ENCODE results near the gene CLPSL2.

DNA sequence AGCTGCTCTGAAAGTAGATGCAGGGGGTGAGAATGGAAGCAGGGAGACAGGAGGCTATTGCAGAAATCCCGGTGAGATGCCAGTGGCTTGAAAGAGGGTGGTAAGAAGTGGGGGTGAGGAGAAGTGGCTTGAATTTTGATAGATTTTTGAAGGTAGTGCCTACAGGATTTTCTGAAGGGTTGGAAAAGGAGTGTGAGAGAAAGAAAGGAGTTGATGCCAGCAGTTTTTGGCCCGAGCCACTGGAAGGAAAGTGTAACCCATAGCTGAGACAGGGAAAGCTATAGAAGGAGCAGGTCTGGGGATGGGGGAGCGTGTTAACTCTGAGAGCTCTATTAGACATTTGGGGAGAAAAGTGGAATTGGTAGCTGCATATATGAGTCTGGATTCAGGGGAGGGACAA is 29.9 kb upstream of the CLPSL2 start:
- TF ChIP-seq, protein P1, sequence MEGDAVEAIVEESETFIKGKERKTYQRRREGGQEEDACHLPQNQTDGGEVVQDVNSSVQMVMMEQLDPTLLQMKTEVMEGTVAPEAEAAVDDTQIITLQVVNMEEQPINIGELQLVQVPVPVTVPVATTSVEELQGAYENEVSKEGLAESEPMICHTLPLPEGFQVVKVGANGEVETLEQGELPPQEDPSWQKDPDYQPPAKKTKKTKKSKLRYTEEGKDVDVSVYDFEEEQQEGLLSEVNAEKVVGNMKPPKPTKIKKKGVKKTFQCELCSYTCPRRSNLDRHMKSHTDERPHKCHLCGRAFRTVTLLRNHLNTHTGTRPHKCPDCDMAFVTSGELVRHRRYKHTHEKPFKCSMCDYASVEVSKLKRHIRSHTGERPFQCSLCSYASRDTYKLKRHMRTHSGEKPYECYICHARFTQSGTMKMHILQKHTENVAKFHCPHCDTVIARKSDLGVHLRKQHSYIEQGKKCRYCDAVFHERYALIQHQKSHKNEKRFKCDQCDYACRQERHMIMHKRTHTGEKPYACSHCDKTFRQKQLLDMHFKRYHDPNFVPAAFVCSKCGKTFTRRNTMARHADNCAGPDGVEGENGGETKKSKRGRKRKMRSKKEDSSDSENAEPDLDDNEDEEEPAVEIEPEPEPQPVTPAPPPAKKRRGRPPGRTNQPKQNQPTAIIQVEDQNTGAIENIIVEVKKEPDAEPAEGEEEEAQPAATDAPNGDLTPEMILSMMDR (IDR thresholded peaks at IDR 0.05; ENCODE audit: insufficient read depth, low read length): no peak
- TF ChIP-seq, protein P2, sequence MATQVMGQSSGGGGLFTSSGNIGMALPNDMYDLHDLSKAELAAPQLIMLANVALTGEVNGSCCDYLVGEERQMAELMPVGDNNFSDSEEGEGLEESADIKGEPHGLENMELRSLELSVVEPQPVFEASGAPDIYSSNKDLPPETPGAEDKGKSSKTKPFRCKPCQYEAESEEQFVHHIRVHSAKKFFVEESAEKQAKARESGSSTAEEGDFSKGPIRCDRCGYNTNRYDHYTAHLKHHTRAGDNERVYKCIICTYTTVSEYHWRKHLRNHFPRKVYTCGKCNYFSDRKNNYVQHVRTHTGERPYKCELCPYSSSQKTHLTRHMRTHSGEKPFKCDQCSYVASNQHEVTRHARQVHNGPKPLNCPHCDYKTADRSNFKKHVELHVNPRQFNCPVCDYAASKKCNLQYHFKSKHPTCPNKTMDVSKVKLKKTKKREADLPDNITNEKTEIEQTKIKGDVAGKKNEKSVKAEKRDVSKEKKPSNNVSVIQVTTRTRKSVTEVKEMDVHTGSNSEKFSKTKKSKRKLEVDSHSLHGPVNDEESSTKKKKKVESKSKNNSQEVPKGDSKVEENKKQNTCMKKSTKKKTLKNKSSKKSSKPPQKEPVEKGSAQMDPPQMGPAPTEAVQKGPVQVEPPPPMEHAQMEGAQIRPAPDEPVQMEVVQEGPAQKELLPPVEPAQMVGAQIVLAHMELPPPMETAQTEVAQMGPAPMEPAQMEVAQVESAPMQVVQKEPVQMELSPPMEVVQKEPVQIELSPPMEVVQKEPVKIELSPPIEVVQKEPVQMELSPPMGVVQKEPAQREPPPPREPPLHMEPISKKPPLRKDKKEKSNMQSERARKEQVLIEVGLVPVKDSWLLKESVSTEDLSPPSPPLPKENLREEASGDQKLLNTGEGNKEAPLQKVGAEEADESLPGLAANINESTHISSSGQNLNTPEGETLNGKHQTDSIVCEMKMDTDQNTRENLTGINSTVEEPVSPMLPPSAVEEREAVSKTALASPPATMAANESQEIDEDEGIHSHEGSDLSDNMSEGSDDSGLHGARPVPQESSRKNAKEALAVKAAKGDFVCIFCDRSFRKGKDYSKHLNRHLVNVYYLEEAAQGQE (IDR thresholded peaks at IDR 0.05; ENCODE audit: insufficient replicate concordance, low read depth): no peak
- no peak for TF ChIP-seq POLR2AphosphoS5 (IDR thresholded peaks at IDR 0.05; ENCODE audit: low read depth)
- no peak for TF ChIP-seq GABPA (IDR thresholded peaks at IDR 0.05; ENCODE audit: low read depth)
- TF ChIP-seq SPI1 (IDR thresholded peaks at IDR 0.05; ENCODE audit: borderline replicate concordance, low read depth): no peak

All from HL-60 (cell line).